H1 (cell line): ENCODE measurements around the gene ABHD12B.

Source experiments
- BCL11A ChIP-seq, 2 experiments: IDR thresholded peaks; one replicate each; pipeline ENCODE4 v1.6.1; 2011; ENCODE audit warnings: low read depth in 2 of 2, low read length in 2 of 2, mild to moderate bottlenecking in 2 of 2
- GABPA ChIP-seq: IDR thresholded peaks from 2 replicates; pipeline ENCODE4 v1.6.1; 2011; ENCODE audit warnings: mild to moderate bottlenecking, low read length, moderate library complexity, borderline replicate concordance; ENCODE audit not compliant: insufficient read depth
- POU5F1 ChIP-seq: IDR thresholded peaks from 2 replicates; pipeline ENCODE4 v1.6.1; 2011; ENCODE audit warnings: low read depth, mild to moderate bottlenecking, low read length, moderate library complexity
- TF ChIP-seq, protein P1 (sequence below), 3 experiments: IDR thresholded peaks; 1 replicate in 2 of 3; 2 replicates in 1 of 3; pipeline versions ENCODE4 v1.5.1 to v1.6.1; 2011; ENCODE audit warnings: low read length in 3 of 3, mild to moderate bottlenecking in 3 of 3, inconsistent platforms in 2 of 3, low read depth in 1 of 3, moderate library complexity in 1 of 3; ENCODE audit not compliant: insufficient read depth in 1 of 3; ENCODE audit errors: control extremely low read depth in 1 of 3
- TF ChIP-seq, protein P2 (sequence below): IDR thresholded peaks from 2 replicates; pipeline ENCODE4 v1.6.1; 2012; ENCODE audit warnings: inconsistent platforms

DNA sequence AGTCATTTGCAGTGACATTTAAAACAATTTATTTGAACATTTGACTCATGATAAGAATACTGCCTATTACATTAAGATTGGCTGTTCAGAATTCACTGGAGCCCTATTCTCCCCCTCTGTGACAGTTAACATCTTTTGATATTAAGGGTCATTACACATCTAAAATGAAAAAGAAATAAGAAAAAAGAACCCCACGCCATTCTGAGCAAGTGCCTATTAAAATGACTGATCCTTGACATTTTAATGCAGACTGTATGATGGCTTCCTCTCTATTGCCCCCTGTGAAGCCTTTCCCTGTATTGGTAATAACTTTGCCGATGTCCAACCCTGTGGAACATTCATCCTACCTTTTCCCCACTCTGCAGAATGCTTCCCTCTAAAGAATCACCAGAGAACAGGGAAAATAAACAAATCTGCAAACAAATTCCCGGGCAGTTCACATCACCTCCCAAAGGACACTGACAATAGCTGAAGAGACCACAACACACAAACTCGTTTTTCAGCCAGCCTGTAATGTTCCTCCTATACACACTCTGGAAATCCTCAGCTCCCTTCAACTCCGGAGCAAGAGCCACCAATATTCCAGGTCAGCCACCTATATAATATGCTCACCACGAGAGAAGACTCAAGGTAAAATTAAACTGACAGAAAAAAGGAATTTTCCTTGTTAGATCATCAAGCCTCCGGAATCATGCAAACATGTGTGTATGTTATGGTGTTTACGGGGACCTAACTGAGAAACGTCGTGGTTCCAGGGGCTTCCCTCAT is 42.9 kb upstream of the ABHD12B start:
- no peak for TF ChIP-seq BCL11A (IDR thresholded peaks at IDR 0.05; ENCODE audit: low read depth in 2 of 2, low read length in 2 of 2)
- TF ChIP-seq, protein P1, sequence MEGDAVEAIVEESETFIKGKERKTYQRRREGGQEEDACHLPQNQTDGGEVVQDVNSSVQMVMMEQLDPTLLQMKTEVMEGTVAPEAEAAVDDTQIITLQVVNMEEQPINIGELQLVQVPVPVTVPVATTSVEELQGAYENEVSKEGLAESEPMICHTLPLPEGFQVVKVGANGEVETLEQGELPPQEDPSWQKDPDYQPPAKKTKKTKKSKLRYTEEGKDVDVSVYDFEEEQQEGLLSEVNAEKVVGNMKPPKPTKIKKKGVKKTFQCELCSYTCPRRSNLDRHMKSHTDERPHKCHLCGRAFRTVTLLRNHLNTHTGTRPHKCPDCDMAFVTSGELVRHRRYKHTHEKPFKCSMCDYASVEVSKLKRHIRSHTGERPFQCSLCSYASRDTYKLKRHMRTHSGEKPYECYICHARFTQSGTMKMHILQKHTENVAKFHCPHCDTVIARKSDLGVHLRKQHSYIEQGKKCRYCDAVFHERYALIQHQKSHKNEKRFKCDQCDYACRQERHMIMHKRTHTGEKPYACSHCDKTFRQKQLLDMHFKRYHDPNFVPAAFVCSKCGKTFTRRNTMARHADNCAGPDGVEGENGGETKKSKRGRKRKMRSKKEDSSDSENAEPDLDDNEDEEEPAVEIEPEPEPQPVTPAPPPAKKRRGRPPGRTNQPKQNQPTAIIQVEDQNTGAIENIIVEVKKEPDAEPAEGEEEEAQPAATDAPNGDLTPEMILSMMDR (IDR thresholded peaks at IDR 0.05; ENCODE audit: control extremely low read depth in 1 of 3, insufficient read depth in 1 of 3, low read depth in 1 of 3, low read length in 3 of 3): no peak
- TF ChIP-seq POU5F1: no peak
- TF ChIP-seq, protein P2, sequence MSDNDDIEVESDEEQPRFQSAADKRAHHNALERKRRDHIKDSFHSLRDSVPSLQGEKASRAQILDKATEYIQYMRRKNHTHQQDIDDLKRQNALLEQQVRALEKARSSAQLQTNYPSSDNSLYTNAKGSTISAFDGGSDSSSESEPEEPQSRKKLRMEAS: no peak
- TF ChIP-seq GABPA: no peak
